K562 (cell line): ENCODE measurements around the gene ATP5PD.
A peak's percentile ranks its signal among the peaks of the same experiment; 100 is the strongest.

Experiments used
- EZH2 ChIP-seq: IDR thresholded peaks from 2 replicates; pipeline ENCODE4 v1.6.1; 2012; ENCODE audit warnings: low read depth, mild to moderate bottlenecking, inconsistent platforms, low read length, borderline replicate concordance
- GABPA ChIP-seq: fragments of 200-800 bp; sonication (Bioruptor generic); conservative IDR thresholded peaks from 2 replicates; pipeline ENCODE4 v1.6.1; 2016; ENCODE audit warnings: low read depth, missing genetic modification characterization, missing compliant biosample characterization
- HMG20B ChIP-seq: fragments of 250-450 bp; sonication (Bioruptor Pico); IDR thresholded peaks from 2 replicates; pipeline ENCODE4 v1.5.0; 2021; ENCODE audit warnings: mild to moderate bottlenecking
- HNRNPUL1 ChIP-seq: fragments of 200-400 bp; formaldehyde crosslinking; IDR thresholded peaks from 2 replicates; pipeline ENCODE4 v1.6.1; 2017; ENCODE audit warnings: low read length
- POLR2A ChIP-seq: fragments of 450-650 bp; conservative IDR thresholded peaks from 2 replicates; pipeline ENCODE4 v1.6.1; 2016
- TEAD2 ChIP-seq: fragments of 450-650 bp; IDR thresholded peaks from 2 replicates; pipeline ENCODE4 v1.6.1; 2016; ENCODE audit warnings: missing genetic modification characterization, control low read depth, missing compliant biosample characterization
- ZNF274 ChIP-seq: IDR thresholded peaks from 2 replicates; pipeline ENCODE4 v1.6.1; 2011; ENCODE audit warnings: low read depth, mild to moderate bottlenecking, low read length, moderate library complexity, borderline replicate concordance
- TF ChIP-seq, protein P1 (sequence below), 3 experiments: IDR thresholded peaks in 2 of 3; conservative IDR thresholded peaks in 1 of 3; 2 replicates each; pipeline ENCODE4 v1.5.1; 2011 to 2012; ENCODE audit warnings: low read length in 3 of 3, mild to moderate bottlenecking in 3 of 3, control low read depth in 2 of 3, improper control_type of control experiment in 1 of 3, inconsistent platforms in 1 of 3, low read depth in 1 of 3, mixed read lengths in 1 of 3, moderate library complexity in 1 of 3; ENCODE audit not compliant: insufficient read depth in 2 of 3
- TF ChIP-seq, protein P2 (sequence below), 3 experiments: fragments of 200-800 bp in 1 of 3; fragments of 250-450 bp in 1 of 3; fragments of 450-650 bp in 1 of 3; sonication (Bioruptor Pico) in 1 of 3; sonication (Bioruptor generic) in 1 of 3; formaldehyde crosslinking in 1 of 3; IDR thresholded peaks; 2 replicates each; pipeline versions ENCODE4 v1.6.1 to v1.8.0; 2016 to 2022; ENCODE audit warnings: mild to moderate bottlenecking in 2 of 3, missing genetic modification characterization in 2 of 3, missing compliant biosample characterization in 1 of 3, moderate library complexity in 1 of 3
- TF ChIP-seq, protein P3 (sequence below): fragments of 450-650 bp; IDR thresholded peaks from 2 replicates; pipeline ENCODE4 v1.7.1; 2018; ENCODE audit warnings: mild to moderate bottlenecking, low read depth; ENCODE audit not compliant: partially characterized antibody

DNA sequence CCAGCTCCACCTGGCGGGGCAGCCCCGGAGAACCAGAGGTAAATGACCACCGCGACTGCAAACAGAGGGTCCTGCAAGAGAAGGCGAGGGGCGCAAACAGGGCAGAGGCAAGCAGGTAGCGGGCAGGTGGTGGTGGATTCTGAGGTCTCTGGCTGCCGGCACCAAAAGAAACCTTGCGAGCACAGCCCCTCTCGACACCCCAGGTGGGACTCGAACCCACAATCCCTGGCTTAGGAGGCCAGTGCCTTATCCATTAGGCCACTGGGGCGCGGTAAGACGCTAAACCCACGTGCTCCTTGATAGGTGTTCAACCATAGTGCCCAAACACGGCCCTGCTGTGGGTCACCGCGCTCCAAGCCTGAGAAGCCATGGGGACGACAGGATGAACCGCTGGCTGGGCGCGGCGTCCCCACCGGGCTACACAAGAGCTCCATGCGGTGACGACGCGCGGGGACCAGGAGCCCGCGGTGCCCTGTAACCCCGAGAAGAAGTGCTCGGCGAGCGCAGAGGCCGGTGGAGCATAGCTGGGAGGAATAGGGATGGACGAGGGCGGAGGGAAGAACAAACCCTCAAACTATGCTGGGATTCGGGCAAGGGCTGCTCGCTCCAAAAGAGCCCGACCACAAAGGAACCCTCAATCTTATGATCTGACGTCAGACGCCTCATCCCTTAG lies 12.4 kb downstream of the ATP5PD start:
- TF ChIP-seq GABPA (tag): no peak
- TF ChIP-seq, protein P1, sequence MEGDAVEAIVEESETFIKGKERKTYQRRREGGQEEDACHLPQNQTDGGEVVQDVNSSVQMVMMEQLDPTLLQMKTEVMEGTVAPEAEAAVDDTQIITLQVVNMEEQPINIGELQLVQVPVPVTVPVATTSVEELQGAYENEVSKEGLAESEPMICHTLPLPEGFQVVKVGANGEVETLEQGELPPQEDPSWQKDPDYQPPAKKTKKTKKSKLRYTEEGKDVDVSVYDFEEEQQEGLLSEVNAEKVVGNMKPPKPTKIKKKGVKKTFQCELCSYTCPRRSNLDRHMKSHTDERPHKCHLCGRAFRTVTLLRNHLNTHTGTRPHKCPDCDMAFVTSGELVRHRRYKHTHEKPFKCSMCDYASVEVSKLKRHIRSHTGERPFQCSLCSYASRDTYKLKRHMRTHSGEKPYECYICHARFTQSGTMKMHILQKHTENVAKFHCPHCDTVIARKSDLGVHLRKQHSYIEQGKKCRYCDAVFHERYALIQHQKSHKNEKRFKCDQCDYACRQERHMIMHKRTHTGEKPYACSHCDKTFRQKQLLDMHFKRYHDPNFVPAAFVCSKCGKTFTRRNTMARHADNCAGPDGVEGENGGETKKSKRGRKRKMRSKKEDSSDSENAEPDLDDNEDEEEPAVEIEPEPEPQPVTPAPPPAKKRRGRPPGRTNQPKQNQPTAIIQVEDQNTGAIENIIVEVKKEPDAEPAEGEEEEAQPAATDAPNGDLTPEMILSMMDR (IDR thresholded peaks at IDR 0.05 in 2 of 3, conservative IDR thresholded peaks at IDR 0.05 in 1 of 3; ENCODE audit: insufficient read depth in 2 of 3, low read depth in 1 of 3, low read length in 3 of 3): peak in 2 of 3 experiments; percentile 14 to 41; a peak in 2 of 6 replicates
- TF ChIP-seq EZH2: no peak
- TF ChIP-seq, protein P2, sequence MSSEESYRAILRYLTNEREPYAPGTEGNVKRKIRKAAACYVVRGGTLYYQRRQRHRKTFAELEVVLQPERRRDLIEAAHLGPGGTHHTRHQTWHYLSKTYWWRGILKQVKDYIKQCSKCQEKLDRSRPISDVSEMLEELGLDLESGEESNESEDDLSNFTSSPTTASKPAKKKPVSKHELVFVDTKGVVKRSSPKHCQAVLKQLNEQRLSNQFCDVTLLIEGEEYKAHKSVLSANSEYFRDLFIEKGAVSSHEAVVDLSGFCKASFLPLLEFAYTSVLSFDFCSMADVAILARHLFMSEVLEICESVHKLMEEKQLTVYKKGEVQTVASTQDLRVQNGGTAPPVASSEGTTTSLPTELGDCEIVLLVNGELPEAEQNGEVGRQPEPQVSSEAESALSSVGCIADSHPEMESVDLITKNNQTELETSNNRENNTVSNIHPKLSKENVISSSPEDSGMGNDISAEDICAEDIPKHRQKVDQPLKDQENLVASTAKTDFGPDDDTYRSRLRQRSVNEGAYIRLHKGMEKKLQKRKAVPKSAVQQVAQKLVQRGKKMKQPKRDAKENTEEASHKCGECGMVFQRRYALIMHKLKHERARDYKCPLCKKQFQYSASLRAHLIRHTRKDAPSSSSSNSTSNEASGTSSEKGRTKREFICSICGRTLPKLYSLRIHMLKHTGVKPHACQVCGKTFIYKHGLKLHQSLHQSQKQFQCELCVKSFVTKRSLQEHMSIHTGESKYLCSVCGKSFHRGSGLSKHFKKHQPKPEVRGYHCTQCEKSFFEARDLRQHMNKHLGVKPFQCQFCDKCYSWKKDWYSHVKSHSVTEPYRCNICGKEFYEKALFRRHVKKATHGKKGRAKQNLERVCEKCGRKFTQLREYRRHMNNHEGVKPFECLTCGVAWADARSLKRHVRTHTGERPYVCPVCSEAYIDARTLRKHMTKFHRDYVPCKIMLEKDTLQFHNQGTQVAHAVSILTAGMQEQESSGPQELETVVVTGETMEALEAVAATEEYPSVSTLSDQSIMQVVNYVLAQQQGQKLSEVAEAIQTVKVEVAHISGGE (CRISPR knock-in tag; IDR thresholded peaks at IDR 0.05): no peak
- TF ChIP-seq TEAD2 (tag): no peak
- TF ChIP-seq, protein P3, sequence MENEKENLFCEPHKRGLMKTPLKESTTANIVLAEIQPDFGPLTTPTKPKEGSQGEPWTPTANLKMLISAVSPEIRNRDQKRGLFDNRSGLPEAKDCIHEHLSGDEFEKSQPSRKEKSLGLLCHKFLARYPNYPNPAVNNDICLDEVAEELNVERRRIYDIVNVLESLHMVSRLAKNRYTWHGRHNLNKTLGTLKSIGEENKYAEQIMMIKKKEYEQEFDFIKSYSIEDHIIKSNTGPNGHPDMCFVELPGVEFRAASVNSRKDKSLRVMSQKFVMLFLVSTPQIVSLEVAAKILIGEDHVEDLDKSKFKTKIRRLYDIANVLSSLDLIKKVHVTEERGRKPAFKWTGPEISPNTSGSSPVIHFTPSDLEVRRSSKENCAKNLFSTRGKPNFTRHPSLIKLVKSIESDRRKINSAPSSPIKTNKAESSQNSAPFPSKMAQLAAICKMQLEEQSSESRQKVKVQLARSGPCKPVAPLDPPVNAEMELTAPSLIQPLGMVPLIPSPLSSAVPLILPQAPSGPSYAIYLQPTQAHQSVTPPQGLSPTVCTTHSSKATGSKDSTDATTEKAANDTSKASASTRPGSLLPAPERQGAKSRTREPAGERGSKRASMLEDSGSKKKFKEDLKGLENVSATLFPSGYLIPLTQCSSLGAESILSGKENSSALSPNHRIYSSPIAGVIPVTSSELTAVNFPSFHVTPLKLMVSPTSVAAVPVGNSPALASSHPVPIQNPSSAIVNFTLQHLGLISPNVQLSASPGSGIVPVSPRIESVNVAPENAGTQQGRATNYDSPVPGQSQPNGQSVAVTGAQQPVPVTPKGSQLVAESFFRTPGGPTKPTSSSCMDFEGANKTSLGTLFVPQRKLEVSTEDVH: no peak
- no peak for TF ChIP-seq ZNF274
- TF ChIP-seq POLR2A: peak; percentile 32
- TF ChIP-seq HMG20B (CRISPR knock-in tag): no peak
- TF ChIP-seq HNRNPUL1: no peak
